Endothelial cell of umbilical vein (primary cell): ENCODE results near the gene TNS1. TPM values are rescaled to one million over a fixed set of nuclear protein-coding genes. Genes with fewer than 3 reads are reported as not detected.

Experiments used
- BruUV-seq: library from RNA; stranded (reverse); fragments of 400-500 nt; replicated peaks from 2 replicates; lab custom pipeline; 2021; lab: Mats Ljungman, UMichigan
- CTCF ChIA-PET: fragments of 300-600, 350-600 bp; sonication (Branson Sonifier 250); formaldehyde crosslinking; loops from one replicate; lab custom pipeline; 2021; ENCODE audit warnings: antibody characterized with exemption, inconsistent platforms; lab: Charles Lee
- POLR2A ChIA-PET: fragments of 300-600, 350-600 bp; sonication (Branson Sonifier 250); formaldehyde crosslinking; loops from one replicate; lab custom pipeline; 2021; ENCODE audit warnings: antibody characterized with exemption, inconsistent platforms; lab: Charles Lee
- DNase-seq: peaks from one replicate; pipeline ENCODE4 v3.0.0-alpha.2; 2011; ENCODE audit warnings: low read depth, low spot score
- FAIRE-seq: peaks from 2 replicates; lab custom pipeline; 2011; peaks lifted over from hg19 to GRCh38; lab: Jason Lieb, UNC
- H2AFZ ChIP-seq: 2 replicates; pipeline ENCODE4 v1.6.0; 2012; ENCODE audit warnings: low read depth, low read length, control low read depth, inconsistent platforms
- H3K27ac ChIP-seq: 2 replicates; pipeline ENCODE4 v1.5.1; 2011; ENCODE audit warnings: low read depth, mild to moderate bottlenecking, control low read depth, low read length, moderate library complexity; ENCODE audit not compliant: insufficient read depth
- H3K27me3 ChIP-seq, 2 experiments: 2 replicates each; pipeline versions ENCODE4 v1.6.0 to v1.6.1; 2011; ENCODE audit warnings: low read length in 2 of 2, mixed read lengths in 1 of 2; ENCODE audit not compliant: control insufficient read depth in 2 of 2, insufficient read depth in 2 of 2
- H3K36me3 ChIP-seq, 2 experiments: 2 replicates in 1 of 2; 3 replicates in 1 of 2; pipeline ENCODE4 v1.5.1; 2011; ENCODE audit warnings: low read length in 2 of 2, mild to moderate bottlenecking in 1 of 2, moderate library complexity in 1 of 2; ENCODE audit not compliant: control insufficient read depth in 2 of 2, insufficient read depth in 2 of 2; ENCODE audit errors: extremely low read depth in 1 of 2
- H3K4me1 ChIP-seq: 3 replicates; pipeline ENCODE4 v1.5.1; 2011; ENCODE audit warnings: mild to moderate bottlenecking, low read length; ENCODE audit not compliant: control insufficient read depth, insufficient read depth; ENCODE audit errors: extremely low read depth
- H3K4me2 ChIP-seq: 2 replicates; pipeline ENCODE4 v1.6.1; 2011; ENCODE audit warnings: low read length, control low read depth, mixed read lengths; ENCODE audit not compliant: insufficient read depth
- H3K4me3 ChIP-seq, 3 experiments: fragments of 200-600 bp in 1 of 3; sonication (generic), shearing (Covaris generic) in 1 of 3; replicated peaks in 1 of 3; 2 replicates each; pipeline ENCODE4 v1.5.1; 2011 to 2016; ENCODE audit warnings: control low read depth in 3 of 3, low read length in 3 of 3, mild to moderate bottlenecking in 2 of 3, inconsistent platforms in 1 of 3, low read depth in 1 of 3, moderate library complexity in 1 of 3; ENCODE audit not compliant: insufficient read depth in 1 of 3
- H3K79me2 ChIP-seq: 2 replicates; pipeline ENCODE4 v1.6.0; 2012; ENCODE audit warnings: low read length, inconsistent platforms; ENCODE audit not compliant: control insufficient read depth, insufficient read depth
- H3K9ac ChIP-seq: replicated peaks from 2 replicates; pipeline ENCODE3; 2011; ENCODE audit warnings: low read length, control low read depth; ENCODE audit not compliant: insufficient read depth; ENCODE audit errors: extremely low read depth
- H3K9me1 ChIP-seq: replicated peaks from 3 replicates; pipeline ENCODE4 v1.6.0; 2011; ENCODE audit warnings: mild to moderate bottlenecking, low read length; ENCODE audit not compliant: control insufficient read depth, insufficient read depth; ENCODE audit errors: extremely low read depth
- H3K9me3 ChIP-seq: replicated peaks from 2 replicates; pipeline ENCODE4 v1.5.1; 2012; ENCODE audit warnings: low read length, inconsistent platforms; ENCODE audit not compliant: control insufficient read depth, insufficient read depth
- H4K20me1 ChIP-seq: replicated peaks from 2 replicates; pipeline ENCODE3; 2011; ENCODE audit warnings: mild to moderate bottlenecking, low read length; ENCODE audit not compliant: control insufficient read depth, insufficient read depth; ENCODE audit errors: extremely low read depth
- CTCF ChIP-seq, 2 donors: IDR thresholded peaks; 1 replicate in 1 of 2; 2 replicates in 1 of 2; pipeline ENCODE4 v1.5.1; 2011; ENCODE audit warnings: low read length in 2 of 2, mild to moderate bottlenecking in 2 of 2, moderate library complexity in 2 of 2, control low read depth in 1 of 2, inconsistent platforms in 1 of 2, low read depth in 1 of 2; ENCODE audit not compliant: insufficient read depth in 1 of 2; ENCODE audit errors: extremely low read depth in 1 of 2
- EZH2 ChIP-seq: IDR thresholded peaks from 2 replicates; pipeline ENCODE4 v1.6.1; 2012; ENCODE audit warnings: borderline replicate concordance, low read depth, mild to moderate bottlenecking, moderate library complexity, low read length, inconsistent platforms; ENCODE audit not compliant: severe bottlenecking
- FOS ChIP-seq: IDR thresholded peaks from 2 replicates; pipeline ENCODE4 v1.6.1; 2011; ENCODE audit warnings: mild to moderate bottlenecking, low read length, moderate library complexity, borderline replicate concordance; ENCODE audit not compliant: insufficient read depth
- GATA2 ChIP-seq: IDR thresholded peaks from 2 replicates; pipeline ENCODE4 v1.7.0; 2011; ENCODE audit warnings: low read depth, mild to moderate bottlenecking, moderate library complexity, mixed read lengths, low read length; ENCODE audit not compliant: insufficient read length, insufficient read depth
- JUN ChIP-seq: IDR thresholded peaks from 2 replicates; pipeline ENCODE4 v1.6.1; 2011; ENCODE audit warnings: borderline replicate concordance, low read depth; ENCODE audit not compliant: insufficient read length, insufficient read depth
- MYC ChIP-seq: IDR thresholded peaks from one replicate; pipeline ENCODE4 v1.6.1; 2011; ENCODE audit warnings: mild to moderate bottlenecking, low read depth, low read length
- POLR2A ChIP-seq: IDR thresholded peaks from 2 replicates; pipeline ENCODE4 v1.6.1; 2012; ENCODE audit warnings: low read depth, mild to moderate bottlenecking, control low read depth, low read length
- POLR2AphosphoS5 ChIP-seq: IDR thresholded peaks from 2 replicates; pipeline ENCODE4 v1.6.1; 2012; ENCODE audit warnings: low read depth, mild to moderate bottlenecking, control low read depth, low read length, moderate library complexity; ENCODE audit not compliant: insufficient read depth
- dilution Hi-C: fragments of 300-500 bp; cut with MboI; formaldehyde crosslinking; loops from one replicate; pipeline ENCODE4 v1.15.0; 2019; ENCODE audit warnings: low sequenced_read_pairs; ENCODE audit not compliant: extremely low pct_ligation_motif_present
- intact Hi-C: fragments of 100-400 bp; cut with micrococcal nuclease; formaldehyde crosslinking; loops from one replicate; pipeline ENCODE4 v1.10.0; 2022
- polyA plus RNA-seq, 4 experiments: library from polyadenylated mRNA; depleted of rRNA in 3 of 4; stranded (reverse) in 3 of 4; unstranded in 1 of 4; fragments of >200 nt; gene quantifications; 2 replicates each; pipeline versions ENCODE4 v1.2.1 to v1.2.3, GENCODE V29; 2011 to 2012; ENCODE audit warnings: missing spikeins in 1 of 4
- total RNA-seq: library from RNA; stranded (reverse); gene quantifications from 2 replicates; pipeline ENCODE4 v1.2.3, GENCODE V29; 2021
- TF ChIP-seq, protein P1 (sequence below): IDR thresholded peaks from 2 replicates; pipeline ENCODE4 v1.6.1; 2011; ENCODE audit not compliant: insufficient read depth, insufficient read length

TNS1 gene
- total and polyA plus RNA-seq, 2 donors (not counting 3 experiments of a cell fraction or from before 2014, with no cell fraction given) = 11.0 to 52.1 TPM

DNA sequence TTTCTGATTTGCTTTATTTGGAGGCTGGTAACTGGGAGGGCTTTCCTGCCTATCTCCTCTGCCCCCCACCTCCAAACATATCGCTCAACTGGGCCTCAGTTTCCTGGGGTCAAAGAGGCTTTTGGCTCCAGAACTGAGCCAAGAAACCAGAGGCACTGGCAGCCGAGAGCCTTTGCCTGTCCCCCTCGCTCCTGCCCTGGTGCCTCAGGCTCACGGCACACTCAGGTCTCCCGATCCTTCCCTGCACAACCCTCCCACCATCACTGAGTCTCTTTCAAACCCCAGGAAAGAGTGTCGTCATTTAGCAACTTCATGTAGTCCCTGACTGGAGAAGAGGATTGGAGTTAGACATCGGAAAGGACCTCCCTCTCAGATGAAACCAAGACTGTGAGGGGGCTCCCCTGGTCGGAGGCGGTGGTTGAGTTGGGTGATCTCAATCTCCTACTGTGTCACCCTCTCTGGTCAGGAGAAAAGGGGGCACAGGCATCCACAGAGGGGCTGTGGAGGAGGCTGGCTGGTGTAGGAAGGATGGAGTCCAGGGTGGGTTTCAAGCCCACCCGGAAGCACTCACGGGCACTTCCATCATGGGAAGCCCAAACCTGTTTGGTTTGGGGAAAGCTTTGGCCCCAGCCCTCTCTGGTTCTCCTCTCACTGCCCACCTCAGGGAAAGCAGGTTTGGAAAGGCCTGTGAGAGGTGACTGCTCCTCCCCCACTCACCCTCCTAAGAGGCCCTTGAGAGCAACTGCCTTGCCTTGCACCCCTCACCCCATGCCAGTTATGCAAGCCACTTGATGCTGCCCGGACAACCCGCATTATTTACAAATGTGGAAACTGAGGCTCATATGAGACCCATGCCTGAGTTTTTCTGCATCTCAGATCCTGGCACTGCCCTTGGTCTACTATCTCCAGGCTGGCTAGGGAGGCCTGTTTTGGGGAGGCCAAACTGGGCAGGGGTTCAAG is 62.3 kb downstream of the TNS1 start:
- Histone ChIP-seq H2AFZ (no peak overlapping the region), H3K4me3 (no peak overlapping the region), H3K9ac (no peak overlapping the region), H3K9me1 (no peaks in the 10 kb centered on the region), H4K20me1 (no peaks in the 10 kb centered on the region), H3K27ac (no peak overlapping the region), H3K4me1 (peaks cover 25% of the 10 kb centered on the region), H3K36me3 (no peaks in the 10 kb centered on the region), H3K79me2 (no peaks in the 10 kb centered on the region), H3K4me2 (no peak overlapping the region), H3K9me3 (no peaks in the 10 kb centered on the region), H3K27me3 (no peaks in the 10 kb centered on the region)
- intact Hi-C loops = no loop called here
- TF ChIP-seq GATA2 (no peak), CTCF (IDR thresholded peaks at IDR 0.05; ENCODE audit: extremely low read depth in 1 of 2, insufficient read depth in 1 of 2, low read depth in 1 of 2, low read length in 2 of 2) (no peak), EZH2 (no peak), POLR2AphosphoS5 (no peak), MYC (no peak), POLR2A (no peak), FOS (no peak), JUN (no peak)
- TF ChIP-seq, protein P1, sequence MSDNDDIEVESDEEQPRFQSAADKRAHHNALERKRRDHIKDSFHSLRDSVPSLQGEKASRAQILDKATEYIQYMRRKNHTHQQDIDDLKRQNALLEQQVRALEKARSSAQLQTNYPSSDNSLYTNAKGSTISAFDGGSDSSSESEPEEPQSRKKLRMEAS = no peak
- dilution Hi-C loops = no loop called here
- POLR2A ChIA-PET = no interaction called here
- BruUV-seq = no TSS peak
- CTCF ChIA-PET = interaction anchor here (1.0 kb wide), 1 partner anchor 20 kb away, joined by 3 read pairs; no protein-coding TSS in a partner anchor
- FAIRE-seq (no peak), DNase-seq (no peak)
